VCaP (cell line): Measurements from ENCODE around the gene GPX8.
A peak's percentile ranks its signal among the peaks of the same experiment; 100 is the strongest.

Experiments used
- H3K27ac ChIP-seq: fragments of 450-650 bp; 2 replicates; pipeline ENCODE4 v1.5.1; 2017
- TF ChIP-seq, protein P1 (sequence below): fragments of 450-650 bp; conservative IDR thresholded peaks from 2 replicates; pipeline ENCODE4 v1.5.1; 2017; ENCODE audit warnings: mild to moderate bottlenecking, moderate library complexity

GPX8 gene

DNA sequence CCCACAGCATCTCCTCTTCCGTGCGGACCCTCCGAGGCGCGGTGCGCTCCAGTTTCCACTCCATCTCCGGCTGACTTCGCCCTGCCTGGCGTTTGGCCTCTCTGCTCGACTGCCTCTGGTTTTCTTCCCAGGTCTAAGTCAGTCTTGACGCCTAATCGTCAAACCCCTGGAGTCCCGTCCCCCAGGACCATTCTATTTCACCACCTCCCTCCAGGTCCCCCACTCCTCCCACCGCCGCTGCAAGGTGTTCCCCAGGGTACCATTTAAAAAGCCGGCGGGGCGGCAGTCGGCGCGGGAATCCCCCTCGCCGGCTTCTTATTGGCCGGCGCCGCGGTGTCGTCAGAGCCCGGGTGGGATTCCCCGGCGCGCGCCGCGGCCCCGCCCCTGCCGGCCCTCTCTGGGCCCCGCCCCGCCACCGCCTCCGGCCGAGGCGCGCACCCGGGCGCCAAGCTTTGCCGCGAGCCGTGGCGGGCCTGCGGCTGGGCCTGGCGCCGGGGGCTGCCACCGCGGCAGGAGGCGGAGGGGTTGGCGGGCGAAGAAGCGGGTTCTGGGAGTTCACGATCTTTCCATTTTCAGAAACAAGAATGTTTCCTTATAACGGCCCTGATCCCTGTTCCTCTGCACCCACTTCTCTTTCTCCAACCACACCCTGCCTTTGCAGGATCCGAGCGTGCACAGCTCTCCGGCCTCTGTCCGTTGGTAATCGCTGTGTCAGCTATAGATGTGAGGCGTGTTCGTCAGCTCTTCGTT lies 13.1 kb downstream of the GPX8 start, which contains the start of gene CDC20B:
CDC20B (minus strand) TSS at position 241 of the 750 bp plus-strand sequence; CDS start at position 64, 177 bp downstream.
- TF ChIP-seq, protein P1, sequence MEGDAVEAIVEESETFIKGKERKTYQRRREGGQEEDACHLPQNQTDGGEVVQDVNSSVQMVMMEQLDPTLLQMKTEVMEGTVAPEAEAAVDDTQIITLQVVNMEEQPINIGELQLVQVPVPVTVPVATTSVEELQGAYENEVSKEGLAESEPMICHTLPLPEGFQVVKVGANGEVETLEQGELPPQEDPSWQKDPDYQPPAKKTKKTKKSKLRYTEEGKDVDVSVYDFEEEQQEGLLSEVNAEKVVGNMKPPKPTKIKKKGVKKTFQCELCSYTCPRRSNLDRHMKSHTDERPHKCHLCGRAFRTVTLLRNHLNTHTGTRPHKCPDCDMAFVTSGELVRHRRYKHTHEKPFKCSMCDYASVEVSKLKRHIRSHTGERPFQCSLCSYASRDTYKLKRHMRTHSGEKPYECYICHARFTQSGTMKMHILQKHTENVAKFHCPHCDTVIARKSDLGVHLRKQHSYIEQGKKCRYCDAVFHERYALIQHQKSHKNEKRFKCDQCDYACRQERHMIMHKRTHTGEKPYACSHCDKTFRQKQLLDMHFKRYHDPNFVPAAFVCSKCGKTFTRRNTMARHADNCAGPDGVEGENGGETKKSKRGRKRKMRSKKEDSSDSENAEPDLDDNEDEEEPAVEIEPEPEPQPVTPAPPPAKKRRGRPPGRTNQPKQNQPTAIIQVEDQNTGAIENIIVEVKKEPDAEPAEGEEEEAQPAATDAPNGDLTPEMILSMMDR = no peak
- peak within 1 kb of the TSS; percentile 42 for H3K27ac ChIP-seq

DNA sequence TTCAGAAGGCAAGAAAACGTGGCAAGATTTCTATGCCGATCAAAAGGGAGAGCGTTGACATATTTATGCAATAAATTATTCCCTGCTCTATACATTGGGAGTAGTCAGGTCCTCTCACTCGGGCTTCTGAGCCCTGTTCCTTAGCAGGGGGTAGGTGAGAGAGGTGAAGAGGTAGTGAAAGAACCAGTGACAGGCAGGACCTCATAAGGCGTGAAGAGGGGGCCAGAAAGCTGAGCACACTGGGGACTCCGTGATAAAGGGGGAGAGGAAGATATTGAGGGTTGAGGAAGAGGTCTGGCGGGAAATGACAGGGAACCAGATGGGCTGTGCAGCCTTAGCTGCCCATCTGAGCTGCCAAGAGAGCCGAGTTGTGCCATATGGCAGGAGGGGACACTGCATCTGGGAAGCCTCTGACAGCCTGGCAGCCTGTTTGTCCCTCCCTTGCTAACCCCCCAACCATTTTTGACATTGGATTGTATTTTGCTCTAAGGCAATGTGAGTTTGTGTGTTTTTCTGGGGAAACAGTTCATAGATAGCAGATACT lies 13.8 kb downstream of the GPX8 start:
- peak overlapping the region; percentile 42 for H3K27ac ChIP-seq
- TF ChIP-seq, protein P1 = no peak

DNA sequence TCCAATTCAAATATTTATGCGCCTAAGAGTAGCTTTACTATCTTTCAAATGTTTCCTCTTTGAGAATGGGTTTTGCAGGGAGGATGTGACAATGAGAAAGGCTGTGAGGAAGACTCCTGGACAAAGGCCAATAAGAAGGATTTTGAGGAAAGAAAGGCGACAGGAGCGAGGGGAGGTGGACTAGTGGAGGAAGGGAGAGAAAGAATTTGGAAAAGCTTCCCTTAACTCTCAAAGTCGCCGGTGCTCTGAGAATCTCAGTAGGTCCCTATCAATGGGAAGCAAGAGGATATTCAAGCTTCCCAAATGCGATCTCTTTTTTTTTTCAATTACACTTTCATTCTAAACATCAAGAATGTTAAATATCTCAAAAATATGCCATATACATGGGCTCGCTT lies 15.8 kb downstream of the GPX8 start:
- TF ChIP-seq, protein P1 = no peak
- peak overlapping the region; percentile 36; the same call in 1 of the 2 replicates for H3K27ac ChIP-seq

DNA sequence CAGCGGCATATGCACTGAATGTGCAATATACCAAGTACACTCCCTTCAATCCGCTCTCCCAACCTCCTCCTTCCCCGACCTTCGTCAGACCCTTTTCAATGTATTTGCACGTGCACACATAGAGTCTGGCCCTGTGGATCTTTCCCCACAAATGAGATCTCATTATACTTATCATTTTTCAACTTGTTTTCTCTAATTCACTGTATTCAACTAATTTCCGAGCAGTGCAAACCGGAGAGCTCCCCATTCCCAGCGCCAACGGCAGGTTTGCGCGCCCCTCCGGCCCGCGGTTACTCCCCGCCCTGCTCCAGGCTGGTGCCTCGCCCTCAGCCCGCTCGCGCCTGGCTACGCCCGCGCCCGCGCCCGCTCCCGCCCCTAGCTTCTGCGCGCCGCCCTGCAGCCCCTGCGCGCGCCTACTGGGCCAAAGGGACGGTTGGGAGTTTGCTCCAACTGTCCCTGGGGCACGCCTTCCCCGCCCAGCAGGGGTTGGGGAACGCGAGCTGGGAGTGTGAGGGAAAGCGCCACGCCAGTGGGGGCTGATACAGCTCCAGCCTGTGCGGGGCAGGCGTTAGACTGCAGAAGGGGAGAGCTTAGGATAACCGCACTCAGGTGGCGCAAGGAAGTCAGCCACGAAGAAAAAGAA lies 16.3 kb downstream of the GPX8 start:
- TF ChIP-seq, protein P1 = peak; percentile 49
- H3K27ac ChIP-seq = peak overlapping the region; percentile 36; the same call in 1 of the 2 replicates

DNA sequence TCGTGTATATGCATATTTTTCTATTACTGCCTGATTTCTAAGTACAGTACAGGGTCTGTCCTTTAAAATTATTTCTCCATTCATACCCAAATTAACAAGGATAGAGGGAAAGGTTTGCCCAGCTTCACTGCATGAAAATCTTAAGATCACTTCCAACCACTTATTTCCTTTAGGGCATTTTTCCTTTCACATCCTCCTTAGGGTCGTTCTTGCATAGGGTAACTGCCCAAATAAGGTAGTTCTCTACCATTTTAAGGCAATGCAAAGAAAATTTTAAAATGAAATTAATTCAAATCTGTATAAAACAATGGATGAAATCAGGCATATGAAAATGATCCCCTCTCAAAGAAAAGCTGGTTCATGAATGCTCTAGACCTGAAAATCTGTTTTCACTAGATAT lies 17.1 kb downstream of the GPX8 start:
- H3K27ac ChIP-seq = no peak overlapping the region; the same call in 1 of the 2 replicates
- TF ChIP-seq, protein P1 = no peak

DNA sequence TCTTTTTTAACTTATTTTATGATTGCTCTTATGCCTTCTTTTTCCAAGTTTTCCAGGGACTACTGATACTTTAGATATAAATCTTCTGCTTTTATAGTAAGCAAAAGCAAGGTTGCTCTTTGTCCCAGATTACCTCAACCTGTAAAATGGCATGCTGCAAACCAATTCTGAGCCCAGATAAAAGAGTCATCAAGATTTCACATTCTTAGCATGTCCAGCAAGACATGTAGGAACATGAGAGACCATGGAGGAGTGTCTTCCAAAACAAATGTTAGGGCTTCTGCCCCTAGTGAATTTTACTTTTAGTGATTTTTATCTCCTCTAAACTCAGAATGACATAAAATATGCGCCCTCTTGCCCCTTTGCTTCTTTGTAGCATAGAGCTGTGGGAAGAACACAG lies 20.0 kb downstream of the GPX8 start:
- TF ChIP-seq, protein P1 = no peak
- no peak overlapping the region for H3K27ac ChIP-seq

DNA sequence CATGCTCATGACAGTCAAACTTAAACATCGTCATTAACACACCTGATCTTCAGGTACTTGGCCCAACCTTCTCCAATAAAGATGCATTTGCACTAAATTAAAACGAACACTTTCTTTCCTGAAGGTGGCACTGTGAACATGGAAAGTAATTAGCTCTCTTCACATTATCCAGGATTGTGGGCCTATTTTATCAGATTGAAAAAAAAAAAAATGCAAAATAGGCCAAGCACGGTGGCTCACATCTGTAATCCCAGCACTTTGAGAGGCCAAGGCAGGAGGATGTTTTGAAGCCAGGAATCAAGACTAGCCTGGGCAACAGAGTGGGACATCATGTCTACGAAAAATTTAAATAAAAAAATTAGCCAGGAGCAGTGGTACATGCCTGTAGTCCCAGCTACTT lies 27.4 kb downstream of the GPX8 start:
- no peak overlapping the region for H3K27ac ChIP-seq
- TF ChIP-seq, protein P1 = peak; percentile 74
